Cardiac fibroblast (primary cell): Measurements from ENCODE around the gene ATIC.

Experiments used
- DNase-seq, 2 donors: peaks; one replicate each; pipeline versions ENCODE4 v3.0.0 to v3.0.0-alpha.2; 2010; ENCODE audit warnings: low read depth in 2 of 2
- H3K4me3 ChIP-seq, 2 donors: replicated peaks in 1 of 2; 1 replicate in 1 of 2; 2 replicates in 1 of 2; pipeline ENCODE4 v1.5.1; 2011; ENCODE audit warnings: low read depth in 2 of 2, low read length in 2 of 2, mild to moderate bottlenecking in 2 of 2, moderate library complexity in 1 of 2
- TF ChIP-seq, protein P1 (sequence below): IDR thresholded peaks from one replicate; pipeline ENCODE4 v1.5.1; 2011; ENCODE audit warnings: low read depth, mild to moderate bottlenecking, low read length, inconsistent platforms

ATIC gene

DNA sequence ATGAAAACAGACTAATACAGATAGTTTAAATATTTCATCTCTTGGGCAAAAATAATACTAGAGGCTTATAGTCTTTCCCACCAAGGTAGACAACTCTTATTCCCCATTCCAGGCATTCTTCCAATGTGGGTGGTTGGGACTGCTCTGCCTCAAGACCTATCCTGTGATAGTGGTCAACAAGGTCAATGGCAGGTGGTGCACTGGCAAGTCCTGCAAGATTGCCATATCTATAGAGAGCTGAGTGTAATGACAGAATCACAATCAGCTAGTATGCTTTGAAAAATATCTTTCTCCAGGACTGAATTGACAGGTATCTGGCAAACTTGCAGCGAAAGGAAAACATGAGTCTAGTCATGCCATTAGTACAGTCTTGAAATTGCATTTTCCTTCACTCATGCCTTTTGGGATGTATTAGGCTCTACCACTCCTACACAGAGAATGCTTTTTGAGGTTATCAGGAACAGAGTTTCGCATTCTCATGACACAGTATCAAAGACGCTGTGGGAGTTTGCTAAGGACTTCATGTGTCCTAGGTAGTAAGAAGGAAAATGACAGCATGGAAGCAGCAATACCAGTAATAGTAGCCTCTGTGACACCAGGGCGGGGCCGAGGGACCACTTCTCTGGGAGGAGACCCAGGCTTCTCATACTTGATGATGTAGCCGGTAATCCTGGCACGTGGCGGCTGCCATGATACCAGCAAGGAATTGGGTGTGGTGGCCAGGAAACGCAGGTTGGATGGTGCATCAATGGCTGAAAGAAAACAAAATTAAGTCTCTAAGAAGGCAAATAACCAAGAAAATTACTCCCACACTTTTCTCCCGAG lies 63.0 kb downstream of the ATIC start:
- TF ChIP-seq, protein P1, sequence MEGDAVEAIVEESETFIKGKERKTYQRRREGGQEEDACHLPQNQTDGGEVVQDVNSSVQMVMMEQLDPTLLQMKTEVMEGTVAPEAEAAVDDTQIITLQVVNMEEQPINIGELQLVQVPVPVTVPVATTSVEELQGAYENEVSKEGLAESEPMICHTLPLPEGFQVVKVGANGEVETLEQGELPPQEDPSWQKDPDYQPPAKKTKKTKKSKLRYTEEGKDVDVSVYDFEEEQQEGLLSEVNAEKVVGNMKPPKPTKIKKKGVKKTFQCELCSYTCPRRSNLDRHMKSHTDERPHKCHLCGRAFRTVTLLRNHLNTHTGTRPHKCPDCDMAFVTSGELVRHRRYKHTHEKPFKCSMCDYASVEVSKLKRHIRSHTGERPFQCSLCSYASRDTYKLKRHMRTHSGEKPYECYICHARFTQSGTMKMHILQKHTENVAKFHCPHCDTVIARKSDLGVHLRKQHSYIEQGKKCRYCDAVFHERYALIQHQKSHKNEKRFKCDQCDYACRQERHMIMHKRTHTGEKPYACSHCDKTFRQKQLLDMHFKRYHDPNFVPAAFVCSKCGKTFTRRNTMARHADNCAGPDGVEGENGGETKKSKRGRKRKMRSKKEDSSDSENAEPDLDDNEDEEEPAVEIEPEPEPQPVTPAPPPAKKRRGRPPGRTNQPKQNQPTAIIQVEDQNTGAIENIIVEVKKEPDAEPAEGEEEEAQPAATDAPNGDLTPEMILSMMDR = no peak
- DNase-seq = no peak
- no peak overlapping the region for H3K4me3 ChIP-seq

DNA sequence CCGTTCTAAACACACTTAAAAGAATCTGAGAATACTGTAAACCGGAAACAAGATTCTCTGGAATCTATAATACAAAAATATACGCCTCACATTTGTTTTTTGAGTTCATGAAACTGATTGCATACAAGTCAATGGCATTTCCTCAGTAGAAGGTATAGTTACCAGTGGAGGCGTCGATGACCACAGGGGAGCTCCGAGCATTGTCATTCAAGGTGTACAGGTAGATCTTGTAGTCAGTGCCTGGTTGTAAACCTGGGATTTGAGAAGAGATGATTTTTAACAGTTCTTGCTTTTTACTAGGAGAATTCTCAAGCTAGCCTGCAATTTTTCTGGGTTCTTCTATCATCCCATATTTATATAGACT lies 63.6 kb downstream of the ATIC start:
- no peak overlapping the region for H3K4me3 ChIP-seq
- no peak for DNase-seq
- TF ChIP-seq, protein P1 = no peak

DNA sequence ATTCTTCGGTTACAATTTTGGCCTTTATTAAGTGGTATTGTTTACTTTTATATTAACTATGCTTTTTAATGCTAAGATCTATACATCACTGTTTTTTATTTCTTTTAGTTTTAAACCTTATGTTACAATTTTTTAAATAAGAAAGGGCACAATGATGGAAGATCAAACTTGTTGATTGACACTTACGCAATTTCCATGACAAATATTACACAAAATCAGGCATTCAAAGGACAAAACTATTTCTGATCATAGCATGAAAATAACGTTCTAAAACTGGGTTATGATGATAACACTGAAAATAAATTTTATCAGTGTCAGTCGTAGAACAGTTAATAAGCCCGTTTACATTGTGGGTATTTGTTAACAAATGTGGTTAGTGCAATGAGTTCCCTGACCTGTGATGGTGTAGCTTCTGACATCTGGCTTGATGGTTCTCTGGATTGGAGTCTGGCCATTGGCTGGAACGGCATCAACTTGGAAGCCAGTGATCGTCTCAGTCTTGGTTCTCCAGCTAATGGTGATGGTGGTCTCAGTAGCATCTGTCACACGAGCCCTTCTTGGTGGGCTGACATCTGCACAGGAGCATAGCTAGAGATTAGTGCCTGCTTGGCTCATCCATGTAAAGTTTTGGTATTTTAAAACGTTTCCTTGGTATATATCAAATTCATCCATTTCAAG lies 64.4 kb downstream of the ATIC start:
- H3K4me3 ChIP-seq = no peak overlapping the region
- TF ChIP-seq, protein P1 = no peak

DNA sequence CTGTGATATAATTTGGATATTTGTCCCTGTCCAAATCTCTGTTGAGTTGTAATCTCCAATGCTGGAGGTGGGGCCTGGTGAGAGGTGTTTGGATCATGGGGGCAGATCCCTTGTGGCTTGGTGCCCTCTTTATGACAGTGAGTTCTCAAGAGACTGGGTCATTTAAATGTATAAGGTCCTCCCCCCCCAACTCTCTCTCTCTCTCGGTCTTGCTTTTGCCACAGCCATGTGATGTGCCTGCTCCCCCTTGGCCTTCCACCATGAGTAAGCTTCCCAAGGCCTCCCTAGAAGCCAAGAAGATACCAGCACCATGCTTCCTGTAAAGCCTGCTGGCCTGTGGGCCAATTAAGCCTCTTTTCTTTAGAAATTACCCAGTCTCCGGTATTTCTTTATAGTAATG lies 65.4 kb downstream of the ATIC start:
- DNase-seq = peak; percentile 70 to 71
- TF ChIP-seq, protein P1 = no peak
- no peak overlapping the region for H3K4me3 ChIP-seq

More for the DNA sequence above, 64.4 kb downstream of the ATIC start:
- no peak for DNase-seq

DNA sequence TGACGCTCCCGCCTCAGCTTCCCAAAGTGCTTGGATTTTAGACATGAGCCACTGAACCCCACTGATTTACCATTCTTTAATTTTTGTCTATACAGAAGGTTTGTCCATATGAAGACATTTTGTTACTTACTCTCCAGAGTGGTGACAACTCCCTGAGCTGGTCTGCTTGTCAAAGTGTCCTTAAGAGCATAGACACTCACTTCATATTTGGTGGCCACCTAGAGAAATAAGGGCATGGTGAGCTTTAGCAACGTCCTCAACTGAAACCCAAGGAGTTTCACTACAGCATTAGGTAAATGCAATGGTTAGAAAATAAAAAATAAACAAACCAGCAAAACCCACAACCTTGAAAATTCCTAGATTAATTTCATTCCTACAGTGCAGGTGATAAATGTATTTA lies 66.2 kb downstream of the ATIC start:
- TF ChIP-seq, protein P1 = no peak
- no peak overlapping the region for H3K4me3 ChIP-seq
- no peak for DNase-seq

DNA sequence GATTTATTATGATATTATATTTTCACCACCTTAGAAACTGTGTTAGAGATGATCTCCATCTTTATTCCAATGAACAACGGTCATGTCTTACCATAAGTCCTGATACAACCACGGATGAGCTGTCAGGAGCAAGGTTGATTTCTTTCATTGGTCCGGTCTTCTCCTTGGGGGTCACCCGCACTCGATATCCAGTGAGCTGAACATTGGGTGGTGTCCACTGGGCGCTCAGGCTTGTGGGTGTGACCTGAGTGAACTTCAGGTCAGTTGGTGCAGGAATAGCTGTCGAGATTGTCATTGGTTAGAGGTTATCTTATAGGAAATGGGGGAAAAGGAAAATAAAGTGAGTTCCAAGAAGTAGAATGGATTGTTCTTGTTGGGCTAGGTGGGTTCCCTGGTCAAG lies 67.2 kb downstream of the ATIC start:
- no peak overlapping the region for H3K4me3 ChIP-seq
- DNase-seq = no peak
- TF ChIP-seq, protein P1 = no peak
